ENCODE measurements around the gene TMEM158.

Gene TMEM158

DNA sequence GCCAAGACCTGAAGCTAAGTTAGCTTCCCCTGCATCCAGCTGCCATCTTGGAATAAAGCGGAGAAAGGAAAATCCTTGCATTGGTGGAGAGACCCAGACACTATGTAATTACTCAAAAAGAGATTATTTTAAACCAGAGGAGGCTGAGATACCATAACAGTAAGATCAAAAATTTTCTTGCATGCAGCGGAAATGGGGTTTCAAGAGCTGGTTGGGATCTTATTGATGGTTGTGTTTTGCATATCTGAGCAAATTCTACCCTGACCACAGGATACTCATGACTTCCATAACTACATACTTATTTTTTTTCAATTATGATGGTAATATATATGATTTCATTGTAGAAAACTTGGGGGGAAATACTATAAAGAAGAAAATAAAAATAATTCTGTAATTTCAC lies 17.5 kb downstream of the TMEM158 start:
- Histone ChIP-seq H3K27ac (replicated peaks) (no peak overlapping the region), H3K4me3 (replicated peaks; ENCODE audit: insufficient read depth, low read length) (no peak overlapping the region), H3K27me3 (ENCODE audit: insufficient read depth, poor library complexity, severe bottlenecking) (no peaks in the 10 kb centered on the region)
- no peak for DNase-seq (ENCODE audit: low read depth in 1 of 2, low spot score in 1 of 2)
- TF ChIP-seq SPI1 (IDR thresholded peaks at IDR 0.05; ENCODE audit: borderline replicate concordance, low read depth) (no peak), POLR2AphosphoS5 (IDR thresholded peaks at IDR 0.05; ENCODE audit: low read depth) (no peak), GABPA (IDR thresholded peaks at IDR 0.05; ENCODE audit: low read depth) (no peak)
- TF ChIP-seq, protein P1, sequence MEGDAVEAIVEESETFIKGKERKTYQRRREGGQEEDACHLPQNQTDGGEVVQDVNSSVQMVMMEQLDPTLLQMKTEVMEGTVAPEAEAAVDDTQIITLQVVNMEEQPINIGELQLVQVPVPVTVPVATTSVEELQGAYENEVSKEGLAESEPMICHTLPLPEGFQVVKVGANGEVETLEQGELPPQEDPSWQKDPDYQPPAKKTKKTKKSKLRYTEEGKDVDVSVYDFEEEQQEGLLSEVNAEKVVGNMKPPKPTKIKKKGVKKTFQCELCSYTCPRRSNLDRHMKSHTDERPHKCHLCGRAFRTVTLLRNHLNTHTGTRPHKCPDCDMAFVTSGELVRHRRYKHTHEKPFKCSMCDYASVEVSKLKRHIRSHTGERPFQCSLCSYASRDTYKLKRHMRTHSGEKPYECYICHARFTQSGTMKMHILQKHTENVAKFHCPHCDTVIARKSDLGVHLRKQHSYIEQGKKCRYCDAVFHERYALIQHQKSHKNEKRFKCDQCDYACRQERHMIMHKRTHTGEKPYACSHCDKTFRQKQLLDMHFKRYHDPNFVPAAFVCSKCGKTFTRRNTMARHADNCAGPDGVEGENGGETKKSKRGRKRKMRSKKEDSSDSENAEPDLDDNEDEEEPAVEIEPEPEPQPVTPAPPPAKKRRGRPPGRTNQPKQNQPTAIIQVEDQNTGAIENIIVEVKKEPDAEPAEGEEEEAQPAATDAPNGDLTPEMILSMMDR (IDR thresholded peaks at IDR 0.05; ENCODE audit: insufficient read depth, low read length), result no peak
- TF ChIP-seq, protein P2, sequence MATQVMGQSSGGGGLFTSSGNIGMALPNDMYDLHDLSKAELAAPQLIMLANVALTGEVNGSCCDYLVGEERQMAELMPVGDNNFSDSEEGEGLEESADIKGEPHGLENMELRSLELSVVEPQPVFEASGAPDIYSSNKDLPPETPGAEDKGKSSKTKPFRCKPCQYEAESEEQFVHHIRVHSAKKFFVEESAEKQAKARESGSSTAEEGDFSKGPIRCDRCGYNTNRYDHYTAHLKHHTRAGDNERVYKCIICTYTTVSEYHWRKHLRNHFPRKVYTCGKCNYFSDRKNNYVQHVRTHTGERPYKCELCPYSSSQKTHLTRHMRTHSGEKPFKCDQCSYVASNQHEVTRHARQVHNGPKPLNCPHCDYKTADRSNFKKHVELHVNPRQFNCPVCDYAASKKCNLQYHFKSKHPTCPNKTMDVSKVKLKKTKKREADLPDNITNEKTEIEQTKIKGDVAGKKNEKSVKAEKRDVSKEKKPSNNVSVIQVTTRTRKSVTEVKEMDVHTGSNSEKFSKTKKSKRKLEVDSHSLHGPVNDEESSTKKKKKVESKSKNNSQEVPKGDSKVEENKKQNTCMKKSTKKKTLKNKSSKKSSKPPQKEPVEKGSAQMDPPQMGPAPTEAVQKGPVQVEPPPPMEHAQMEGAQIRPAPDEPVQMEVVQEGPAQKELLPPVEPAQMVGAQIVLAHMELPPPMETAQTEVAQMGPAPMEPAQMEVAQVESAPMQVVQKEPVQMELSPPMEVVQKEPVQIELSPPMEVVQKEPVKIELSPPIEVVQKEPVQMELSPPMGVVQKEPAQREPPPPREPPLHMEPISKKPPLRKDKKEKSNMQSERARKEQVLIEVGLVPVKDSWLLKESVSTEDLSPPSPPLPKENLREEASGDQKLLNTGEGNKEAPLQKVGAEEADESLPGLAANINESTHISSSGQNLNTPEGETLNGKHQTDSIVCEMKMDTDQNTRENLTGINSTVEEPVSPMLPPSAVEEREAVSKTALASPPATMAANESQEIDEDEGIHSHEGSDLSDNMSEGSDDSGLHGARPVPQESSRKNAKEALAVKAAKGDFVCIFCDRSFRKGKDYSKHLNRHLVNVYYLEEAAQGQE (IDR thresholded peaks at IDR 0.05; ENCODE audit: insufficient replicate concordance, low read depth), result no peak

DNA sequence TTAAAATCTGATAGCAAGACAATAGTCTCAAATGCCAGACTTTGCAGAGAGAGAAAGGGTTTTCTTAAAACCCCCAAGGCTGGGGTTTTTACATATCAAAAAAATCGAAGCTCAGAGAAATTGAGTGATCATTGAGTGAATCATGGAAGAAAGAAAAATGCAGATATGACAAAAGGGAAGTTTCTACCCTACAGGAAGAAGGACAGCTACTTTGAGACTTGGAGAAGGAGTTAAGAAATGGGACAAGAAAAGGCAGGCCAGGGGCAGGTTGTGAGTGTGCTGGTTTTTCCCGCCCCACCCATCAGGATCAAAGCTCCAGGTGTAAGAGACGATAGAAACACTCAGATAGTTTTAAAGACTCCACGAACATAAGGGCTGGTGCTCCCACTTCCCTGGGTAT lies 18.6 kb downstream of the TMEM158 start:
- no peaks in the 10 kb centered on the region for H3K27me3 ChIP-seq (ENCODE audit: insufficient read depth, poor library complexity, severe bottlenecking)
- no peak for DNase-seq (ENCODE audit: low read depth in 1 of 2, low spot score in 1 of 2)
- no peak overlapping the region for H3K4me3 ChIP-seq (replicated peaks; ENCODE audit: insufficient read depth, low read length)
- TF ChIP-seq POLR2AphosphoS5 (IDR thresholded peaks at IDR 0.05; ENCODE audit: low read depth) (no peak), SPI1 (IDR thresholded peaks at IDR 0.05; ENCODE audit: borderline replicate concordance, low read depth) (no peak), GABPA (IDR thresholded peaks at IDR 0.05; ENCODE audit: low read depth) (no peak)
- TF ChIP-seq, protein P2 (IDR thresholded peaks at IDR 0.05; ENCODE audit: insufficient replicate concordance, low read depth), result no peak
- TF ChIP-seq, protein P1 (IDR thresholded peaks at IDR 0.05; ENCODE audit: insufficient read depth, low read length), result no peak
- H3K27ac ChIP-seq (replicated peaks), result no peak overlapping the region

DNA sequence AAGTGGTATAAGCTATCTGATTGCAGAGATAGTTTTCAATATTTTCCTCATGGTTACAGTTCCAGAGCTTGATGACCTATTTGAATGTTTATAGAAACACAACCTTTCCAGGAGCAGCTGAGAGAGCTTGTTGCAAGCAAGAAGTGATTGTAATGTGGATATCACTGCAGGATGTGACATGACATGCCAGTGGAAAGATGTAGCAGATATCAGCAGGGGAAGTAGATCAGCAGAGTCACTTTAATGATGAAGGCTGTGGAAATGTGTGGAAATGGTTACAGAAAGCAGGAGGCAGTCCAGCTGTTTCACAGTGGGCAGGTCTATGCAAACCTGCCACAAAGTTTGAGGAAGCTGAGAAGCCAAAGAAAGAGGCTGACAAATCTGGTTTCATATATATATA lies 21.0 kb downstream of the TMEM158 start:
- H3K4me3 ChIP-seq (replicated peaks; ENCODE audit: insufficient read depth, low read length), result no peak overlapping the region
- peak; percentile 32 to 68 for DNase-seq (ENCODE audit: low read depth in 1 of 2, low spot score in 1 of 2)
- no peaks in the 10 kb centered on the region for H3K27me3 ChIP-seq (ENCODE audit: insufficient read depth, poor library complexity, severe bottlenecking)
- no peak overlapping the region for H3K27ac ChIP-seq (replicated peaks)
- TF ChIP-seq POLR2AphosphoS5 (IDR thresholded peaks at IDR 0.05; ENCODE audit: low read depth) (no peak), SPI1 (IDR thresholded peaks at IDR 0.05; ENCODE audit: borderline replicate concordance, low read depth) (peak; percentile 37; the same call in 1 of the 2 replicates)

DNA sequence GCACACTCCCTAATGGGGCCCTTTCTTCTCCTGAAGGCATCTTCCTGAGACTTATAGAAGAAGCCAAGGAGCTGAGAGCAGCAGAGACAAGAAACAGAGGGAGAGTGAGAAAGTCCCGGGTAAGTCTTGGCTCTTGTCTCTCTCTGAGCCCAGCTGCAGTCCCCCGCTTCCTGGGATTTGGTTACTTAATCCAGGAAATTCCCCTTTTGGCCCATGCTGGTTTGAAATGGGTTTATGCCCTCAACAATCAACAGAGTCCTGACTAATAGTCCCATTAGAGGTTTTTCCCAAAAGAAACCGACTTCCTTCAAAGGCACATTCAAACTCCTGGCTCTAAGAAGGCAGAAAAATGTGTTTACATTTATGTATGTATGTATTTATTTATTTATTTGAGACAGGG lies 22.0 kb downstream of the TMEM158 start:
- Histone ChIP-seq H3K27ac (replicated peaks) (no peak overlapping the region), H3K4me3 (replicated peaks; ENCODE audit: insufficient read depth, low read length) (no peak overlapping the region), H3K27me3 (ENCODE audit: insufficient read depth, poor library complexity, severe bottlenecking) (no peaks in the 10 kb centered on the region)
- no peak for TF ChIP-seq POLR2AphosphoS5 (IDR thresholded peaks at IDR 0.05; ENCODE audit: low read depth)
- TF ChIP-seq, protein P1 (IDR thresholded peaks at IDR 0.05; ENCODE audit: insufficient read depth, low read length), result no peak
- DNase-seq (ENCODE audit: low read depth in 1 of 2, low spot score in 1 of 2), result no peak
